ENCODE data around the gene BRAF.

GRCh38 chr7:140841166-140841715, 83.5 kb downstream of the BRAF start:
- TF ChIP-seq CTCF (IDR thresholded peaks at IDR 0.05; ENCODE audit: insufficient read depth, low read depth, low read length) (no peak), EZH2 (IDR thresholded peaks at IDR 0.05; ENCODE audit: insufficient read depth, low read length) (no peak)

Data from astrocyte (in vitro differentiated cells and primary cell).